Gastroesophageal sphincter (tissue), 3 donors: ENCODE results near the gene CHCHD10.

Experiments used
- EP300 ChIP-seq: sonication (generic); formaldehyde crosslinking; IDR thresholded peaks from one replicate; pipeline ENCODE4 v1.6.1; 2017; ENCODE audit warnings: antibody characterized with exemption, mild to moderate bottlenecking
- POLR2A ChIP-seq, 2 donors: fragments of 450-650 bp; IDR thresholded peaks; one replicate each; pipeline ENCODE4 v1.6.1; 2017; ENCODE audit warnings: antibody characterized with exemption in 2 of 2, mild to moderate bottlenecking in 2 of 2, moderate library complexity in 1 of 2
- TF ChIP-seq, protein P1 (sequence below), 4 experiments: fragments of 200-600 bp in 2 of 4; fragments of 450-650 bp in 2 of 4; sonication (generic) in 1 of 4; IDR thresholded peaks; one replicate each; pipeline ENCODE4 v1.5.1; 2017 to 2019; ENCODE audit warnings: antibody characterized with exemption in 4 of 4, mild to moderate bottlenecking in 2 of 4, moderate library complexity in 2 of 4

DNA sequence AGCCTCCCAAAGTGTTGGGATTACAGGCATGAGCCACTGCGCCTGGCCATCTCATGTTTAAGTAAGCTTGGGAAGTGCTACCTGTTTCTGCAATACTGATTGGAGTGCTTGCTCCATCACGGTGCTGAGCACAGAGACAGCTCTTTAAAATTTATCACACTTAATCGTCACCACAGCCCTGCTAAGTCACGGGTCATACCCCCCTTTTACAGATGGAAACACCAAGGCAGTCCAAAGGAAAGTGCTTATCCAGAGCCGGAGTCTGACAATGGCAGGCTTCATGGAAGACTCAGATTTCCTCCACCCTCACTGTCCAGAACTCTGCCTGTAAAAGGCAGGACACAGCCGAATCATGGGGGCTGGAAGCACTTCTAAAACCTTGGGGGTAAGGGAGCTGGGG lies 7.7 kb downstream of the CHCHD10 start:
- TF ChIP-seq, protein P1, sequence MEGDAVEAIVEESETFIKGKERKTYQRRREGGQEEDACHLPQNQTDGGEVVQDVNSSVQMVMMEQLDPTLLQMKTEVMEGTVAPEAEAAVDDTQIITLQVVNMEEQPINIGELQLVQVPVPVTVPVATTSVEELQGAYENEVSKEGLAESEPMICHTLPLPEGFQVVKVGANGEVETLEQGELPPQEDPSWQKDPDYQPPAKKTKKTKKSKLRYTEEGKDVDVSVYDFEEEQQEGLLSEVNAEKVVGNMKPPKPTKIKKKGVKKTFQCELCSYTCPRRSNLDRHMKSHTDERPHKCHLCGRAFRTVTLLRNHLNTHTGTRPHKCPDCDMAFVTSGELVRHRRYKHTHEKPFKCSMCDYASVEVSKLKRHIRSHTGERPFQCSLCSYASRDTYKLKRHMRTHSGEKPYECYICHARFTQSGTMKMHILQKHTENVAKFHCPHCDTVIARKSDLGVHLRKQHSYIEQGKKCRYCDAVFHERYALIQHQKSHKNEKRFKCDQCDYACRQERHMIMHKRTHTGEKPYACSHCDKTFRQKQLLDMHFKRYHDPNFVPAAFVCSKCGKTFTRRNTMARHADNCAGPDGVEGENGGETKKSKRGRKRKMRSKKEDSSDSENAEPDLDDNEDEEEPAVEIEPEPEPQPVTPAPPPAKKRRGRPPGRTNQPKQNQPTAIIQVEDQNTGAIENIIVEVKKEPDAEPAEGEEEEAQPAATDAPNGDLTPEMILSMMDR (IDR thresholded peaks at IDR 0.05), result no peak
- TF ChIP-seq POLR2A (IDR thresholded peaks at IDR 0.05) (no peak), EP300 (no peak)
